GM12878 (cell line): ENCODE measurements around the gene DIABLO. TPM values are rescaled to one million over a fixed set of nuclear protein-coding genes. Genes with fewer than 3 reads are reported as not detected.

Experiments
- ATAC-seq: fragments of 200-7000 bp; cut with Tn5 transposase; 3 replicates; pipeline ENCODE4 v1.9.1; 2020; ENCODE audit warnings: mild to moderate bottlenecking, moderate library complexity
- BruUV-seq: library from RNA; stranded (reverse); fragments of 400-500 nt; replicated peaks from 2 replicates; lab custom pipeline; 2021; lab: Mats Ljungman, UMichigan
- CTCF ChIA-PET: fragments of 300-600 bp; sonication (Branson Sonifier 250); formaldehyde crosslinking; extraction: SDS; loops from one replicate; lab custom pipeline; 2021; ENCODE audit warnings: inconsistent platforms; lab: Yijun Ruan, JAX
- POLR2A ChIA-PET: fragments of 350-600 bp; formaldehyde crosslinking; extraction: SDS; loops from one replicate; lab custom pipeline; 2021; ENCODE audit warnings: inconsistent platforms; lab: Charles Lee
- RAD21 ChIA-PET: fragments of 300-600 bp; sonication (Branson Sonifier 250); formaldehyde crosslinking; loops from one replicate; lab custom pipeline; 2023; ENCODE audit warnings: antibody characterized with exemption; ENCODE audit not compliant: unreplicated experiment; lab: Charles Lee
- SMC1A ChIA-PET: fragments of 300-600 bp; sonication (Branson Sonifier 250); formaldehyde crosslinking; loops from one replicate; lab custom pipeline; 2023; ENCODE audit not compliant: unreplicated experiment, uncharacterized antibody; lab: Charles Lee
- DNase-seq: peaks from one replicate; pipeline ENCODE4 v3.0.0-alpha.2; 2011; ENCODE audit warnings: low read depth, low spot score
- FAIRE-seq: peaks from 3 replicates; lab custom pipeline; 2011; peaks lifted over from hg19 to GRCh38; lab: Jason Lieb, UNC
- H2AFZ ChIP-seq: 2 replicates; pipeline ENCODE4 v1.6.0; 2011; ENCODE audit warnings: low read depth, low read length, control low read depth; ENCODE audit not compliant: control insufficient read depth
- H3K27ac ChIP-seq: 2 replicates; pipeline ENCODE4 v1.5.1; 2011; ENCODE audit warnings: control low read depth; ENCODE audit not compliant: control insufficient read depth, insufficient read depth
- H3K27me3 ChIP-seq, 2 experiments: replicated peaks in 1 of 2; 2 replicates each; pipeline versions ENCODE4 v1.6.0 to v1.6.1; 2011; ENCODE audit warnings: low read length in 1 of 2; ENCODE audit not compliant: control insufficient read depth in 2 of 2, insufficient read depth in 2 of 2
- H3K36me3 ChIP-seq, 2 experiments: 2 replicates each; pipeline ENCODE4 v1.5.1; 2011; ENCODE audit warnings: low read length in 1 of 2; ENCODE audit not compliant: control insufficient read depth in 2 of 2, insufficient read depth in 2 of 2
- H3K4me1 ChIP-seq: 2 replicates; pipeline ENCODE4 v1.6.1; 2011; ENCODE audit warnings: mild to moderate bottlenecking, low read length, moderate library complexity, mixed read lengths; ENCODE audit not compliant: control insufficient read depth, insufficient read depth
- H3K4me2 ChIP-seq: 2 replicates; pipeline ENCODE4 v1.6.0; 2011; ENCODE audit warnings: control low read depth; ENCODE audit not compliant: control insufficient read depth, insufficient read depth
- H3K4me3 ChIP-seq: fragments of 200-600 bp; sonication (generic); 2 replicates; pipeline ENCODE4 v1.5.1; 2016
- H3K79me2 ChIP-seq: 2 replicates; pipeline ENCODE4 v1.6.0; 2011; ENCODE audit warnings: low read length; ENCODE audit not compliant: control insufficient read depth, insufficient read depth
- H3K9ac ChIP-seq: 2 replicates; pipeline ENCODE4 v1.8.0; 2011; ENCODE audit warnings: low read length, control low read depth, mixed read lengths; ENCODE audit not compliant: control insufficient read depth, insufficient read depth
- H3K9me3 ChIP-seq: replicated peaks from 3 replicates; pipeline ENCODE4 v1.5.1; 2011; ENCODE audit warnings: mild to moderate bottlenecking, low read length; ENCODE audit not compliant: control insufficient read depth, insufficient read depth
- H4K20me1 ChIP-seq: 2 replicates; pipeline ENCODE4 v1.6.0; 2011; ENCODE audit not compliant: control insufficient read depth, insufficient read depth
- CEBPB ChIP-seq, 2 experiments: fragments of 150-350 bp in 1 of 2; IDR thresholded peaks; 2 replicates each; pipeline ENCODE4 v1.6.1; 2012 to 2014; ENCODE audit warnings: low read depth in 2 of 2, low read length in 2 of 2, borderline replicate concordance in 1 of 2, inconsistent platforms in 1 of 2
- CHD4 ChIP-seq: fragments of 200-600 bp; sonication (generic); IDR thresholded peaks from 2 replicates; pipeline ENCODE4 v1.6.1; 2016; ENCODE audit warnings: mild to moderate bottlenecking
- IRF5 ChIP-seq: fragments of 450-650 bp; IDR thresholded peaks from 2 replicates; pipeline ENCODE4 v1.6.1; 2017; ENCODE audit warnings: borderline replicate concordance
- MAX ChIP-seq: IDR thresholded peaks from 2 replicates; pipeline ENCODE4 v1.6.1; 2012; ENCODE audit warnings: low read depth, low read length, improper control_type of control experiment
- SMAD1 ChIP-seq: fragments of 450-650 bp; IDR thresholded peaks from 2 replicates; pipeline ENCODE4 v1.6.1; 2018; ENCODE audit warnings: mild to moderate bottlenecking, low read depth; ENCODE audit not compliant: partially characterized antibody
- SUPT20H ChIP-seq: IDR thresholded peaks from 2 replicates; pipeline ENCODE4 v1.6.1; 2011; ENCODE audit warnings: low read depth, mild to moderate bottlenecking, low read length, moderate library complexity, borderline replicate concordance; ENCODE audit not compliant: control insufficient read depth
- WGBS: methylation state at CpG from one replicate; pipeline ENCODE4 v1.1.6; 2016; ENCODE audit warnings: low lambda C conversion rate; ENCODE audit not compliant: insufficient replicate concordance, insufficient coverage; ENCODE audit errors: missing lambda C conversion rate; 5-methylcytosine and 5-hydroxymethylcytosine counted together
- in situ Hi-C: fragments of 300-500 bp; cut with MboI; formaldehyde crosslinking; loops from 9 replicates; pipeline ENCODE4 v1.14.3; 2018; ENCODE audit warnings: mixed read lengths
- intact Hi-C: fragments of 100-400 bp; cut with micrococcal nuclease; formaldehyde crosslinking; loops from one replicate; pipeline ENCODE4 v1.14.2; 2022; ENCODE audit not compliant: unreplicated experiment
- polyA plus RNA-seq, 11 experiments: library from polyadenylated mRNA; depleted of rRNA in 4 of 11; unstranded in 6 of 11; stranded (reverse) in 5 of 11; fragments of >200 nt; fragmentation: Nextera tagmentation in 4 of 11; fragmentation: Illumina TruSeq in 1 of 11; extraction: Ambion mirVana in 4 of 11; extraction: Trizol in 1 of 11; gene quantifications; 1 replicate in 1 of 11; 2 replicates in 10 of 11; pipeline versions ENCODE4 v1.2.1 to v1.2.3, GENCODE V29; 2011 to 2016; ENCODE audit warnings: inconsistent platforms in 2 of 11, missing spikeins in 2 of 11, low read depth in 1 of 11
- total RNA-seq, 4 experiments: library from RNA; depleted of rRNA in 3 of 4; stranded (reverse); fragments of >200 nt in 3 of 4; fragmentation: Illumina TruSeq in 1 of 4; extraction: Trizol in 1 of 4; gene quantifications; 2 replicates each; pipeline versions ENCODE4 v1.2.1 to v1.2.3, GENCODE V29; 2013 to 2021
- TF ChIP-seq, protein P1 (sequence below): fragments of 450-650 bp; IDR thresholded peaks from 2 replicates; pipeline ENCODE4 v1.6.1; 2018; ENCODE audit warnings: mild to moderate bottlenecking, low read depth, moderate library complexity; ENCODE audit not compliant: partially characterized antibody

Gene DIABLO
- total and polyA plus RNA-seq, 10 of the 15 experiments (the other 5 are each of a cell fraction or from before 2014, with no cell fraction given): 18.3 to 69.9 (median 46.2) TPM

GRCh38 chr12:122275459-122275858 lies 49.6 kb upstream of the DIABLO start:
- SMC1A ChIA-PET: no interaction called here
- Histone ChIP-seq H3K27me3 (no peaks in the 10 kb centered on the region), H2AFZ (no peak overlapping the region), H3K9ac (no peak overlapping the region), H3K79me2 (no peaks in the 10 kb centered on the region), H3K4me2 (no peak overlapping the region), H3K36me3 (peaks cover 3 to 5% of the 10 kb centered on the region in 2 experiments; a peak in 2 of 4 replicates)
- no TSS peak for BruUV-seq
- in situ Hi-C loops: no loop called here
- no peak for DNase-seq
- intact Hi-C loops: no loop called here
- POLR2A ChIA-PET: no interaction called here
- CTCF ChIA-PET: no interaction called here
- RAD21 ChIA-PET: no interaction called here
- TF ChIP-seq, protein P1, sequence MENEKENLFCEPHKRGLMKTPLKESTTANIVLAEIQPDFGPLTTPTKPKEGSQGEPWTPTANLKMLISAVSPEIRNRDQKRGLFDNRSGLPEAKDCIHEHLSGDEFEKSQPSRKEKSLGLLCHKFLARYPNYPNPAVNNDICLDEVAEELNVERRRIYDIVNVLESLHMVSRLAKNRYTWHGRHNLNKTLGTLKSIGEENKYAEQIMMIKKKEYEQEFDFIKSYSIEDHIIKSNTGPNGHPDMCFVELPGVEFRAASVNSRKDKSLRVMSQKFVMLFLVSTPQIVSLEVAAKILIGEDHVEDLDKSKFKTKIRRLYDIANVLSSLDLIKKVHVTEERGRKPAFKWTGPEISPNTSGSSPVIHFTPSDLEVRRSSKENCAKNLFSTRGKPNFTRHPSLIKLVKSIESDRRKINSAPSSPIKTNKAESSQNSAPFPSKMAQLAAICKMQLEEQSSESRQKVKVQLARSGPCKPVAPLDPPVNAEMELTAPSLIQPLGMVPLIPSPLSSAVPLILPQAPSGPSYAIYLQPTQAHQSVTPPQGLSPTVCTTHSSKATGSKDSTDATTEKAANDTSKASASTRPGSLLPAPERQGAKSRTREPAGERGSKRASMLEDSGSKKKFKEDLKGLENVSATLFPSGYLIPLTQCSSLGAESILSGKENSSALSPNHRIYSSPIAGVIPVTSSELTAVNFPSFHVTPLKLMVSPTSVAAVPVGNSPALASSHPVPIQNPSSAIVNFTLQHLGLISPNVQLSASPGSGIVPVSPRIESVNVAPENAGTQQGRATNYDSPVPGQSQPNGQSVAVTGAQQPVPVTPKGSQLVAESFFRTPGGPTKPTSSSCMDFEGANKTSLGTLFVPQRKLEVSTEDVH: no peak
- TF ChIP-seq MAX (no peak), CEBPB (IDR thresholded peaks at IDR 0.05; ENCODE audit: borderline replicate concordance in 1 of 2, low read depth in 2 of 2, low read length in 2 of 2) (no peak), SUPT20H (no peak), IRF5 (no peak), SMAD1 (no peak), CHD4 (no peak)
- TF ChIP-seq, all 136 proteins: peak for 0
- Histone ChIP-seq H3K4me3 (no peak overlapping the region), H3K4me1 (no peaks in the 10 kb centered on the region), H4K20me1 (no peaks in the 10 kb centered on the region), H3K9me3 (no peaks in the 10 kb centered on the region), H3K27ac (no peak overlapping the region)
- ATAC-seq (no peak), FAIRE-seq (no peak)
- 74% methylated on average over 8 of the region's 8 CpGs for WGBS
